HG03460 (cell line): ENCODE results near the gene RXYLT1.
"Not testable (repeated sequence)": the region's sequence is repeated elsewhere in the genome, so short reads cannot be mapped to it uniquely, and the experiment has no call there.

Experiments
- ATAC-seq: cut with Tn5 transposase; IDR thresholded peaks from one replicate; pipeline ENCODE4 v1.9.1; 2021; ENCODE audit not compliant: unreplicated experiment

The RXYLT1 gene

GRCh38 chr12:63842750-63843149, 63.0 kb downstream of the RXYLT1 start:
- not testable (repeated sequence) for ATAC-seq

DNA sequence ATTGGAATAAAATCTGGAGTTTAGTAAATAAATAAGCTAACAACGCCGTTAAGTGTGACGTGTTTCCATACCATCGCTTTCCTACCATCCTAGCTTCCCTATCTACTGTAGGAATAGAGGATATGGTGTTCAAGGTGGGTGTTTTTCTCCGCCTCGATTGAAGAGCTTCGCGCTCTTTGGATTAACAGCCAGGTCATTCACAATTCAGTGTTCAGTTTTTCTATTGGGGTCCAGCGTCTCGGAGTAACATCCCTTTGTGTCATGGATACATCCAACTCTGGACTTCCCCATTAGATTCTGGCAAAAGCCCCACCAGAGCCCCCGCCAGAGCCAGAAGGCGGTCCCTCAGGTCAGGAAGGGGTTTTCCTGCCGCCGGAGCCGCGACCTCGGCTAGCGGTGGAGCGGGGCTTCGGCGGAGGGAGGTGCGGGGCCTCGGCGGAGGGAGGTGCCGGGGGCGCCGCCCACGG, 63.6 kb downstream of the RXYLT1 start:
- ATAC-seq = no peak

- peak; percentile 97 for ATAC-seq
These were observed 64.1 kb downstream of the RXYLT1 start for GRCh38 chr12:63843721-63844390.

GRCh38 chr12:63844391-63845341, 65.0 kb downstream of the RXYLT1 start, which contains the start of gene SRGAP1:
SRGAP1 (plus strand) TSS chr12:63844700; CDS start chr12:63844817, 117 bp downstream.
- peak; percentile 16 for ATAC-seq

DNA sequence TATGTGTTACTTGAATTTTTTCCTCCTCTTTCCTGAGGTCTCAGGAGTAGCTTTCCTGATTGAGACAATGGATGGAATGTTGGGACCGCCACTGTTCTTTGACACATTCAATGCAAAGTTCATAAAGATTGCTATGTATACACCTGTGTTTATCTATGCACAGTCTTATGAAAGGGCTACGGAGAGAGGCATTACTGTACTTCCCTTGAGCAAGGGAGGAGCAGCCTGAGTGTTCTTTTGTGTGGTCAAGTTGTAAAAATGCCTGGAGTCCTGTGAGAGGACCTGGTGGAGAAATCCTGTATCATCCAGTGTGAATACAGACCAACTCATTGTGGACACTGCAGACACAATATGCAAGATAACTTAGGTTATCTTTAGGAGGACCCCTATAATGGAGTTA, 66.0 kb downstream of the RXYLT1 start:
- no peak for ATAC-seq

GRCh38 chr12:63846238-63846967, 66.7 kb downstream of the RXYLT1 start:
- ATAC-seq = no peak

GRCh38 chr12:63848450-63848849, 68.7 kb downstream of the RXYLT1 start:
- ATAC-seq = no peak

GRCh38 chr12:63849106-63849620, 69.5 kb downstream of the RXYLT1 start:
- no peak for ATAC-seq

GRCh38 chr12:63849641-63850040, 69.9 kb downstream of the RXYLT1 start:
- no peak for ATAC-seq

DNA sequence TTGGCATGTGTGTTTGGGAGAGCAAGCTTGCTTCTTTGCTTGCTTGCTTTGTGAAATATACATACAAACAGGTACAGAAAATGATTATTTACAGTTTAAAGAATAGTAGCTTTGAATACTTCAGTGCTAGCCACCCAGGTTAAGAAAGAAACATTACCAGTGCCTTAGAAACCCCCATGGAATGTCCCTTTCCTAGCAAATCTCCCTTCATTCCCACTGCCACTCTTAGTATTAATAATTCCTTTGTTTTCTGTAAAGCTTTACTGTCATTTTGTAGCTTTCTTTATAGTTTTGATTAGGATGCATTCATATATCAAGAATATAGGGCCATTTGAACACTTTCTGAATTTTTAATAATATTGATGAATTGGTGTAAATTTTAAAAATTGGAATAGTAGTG, 74.3 kb downstream of the RXYLT1 start:
- ATAC-seq = no peak

DNA sequence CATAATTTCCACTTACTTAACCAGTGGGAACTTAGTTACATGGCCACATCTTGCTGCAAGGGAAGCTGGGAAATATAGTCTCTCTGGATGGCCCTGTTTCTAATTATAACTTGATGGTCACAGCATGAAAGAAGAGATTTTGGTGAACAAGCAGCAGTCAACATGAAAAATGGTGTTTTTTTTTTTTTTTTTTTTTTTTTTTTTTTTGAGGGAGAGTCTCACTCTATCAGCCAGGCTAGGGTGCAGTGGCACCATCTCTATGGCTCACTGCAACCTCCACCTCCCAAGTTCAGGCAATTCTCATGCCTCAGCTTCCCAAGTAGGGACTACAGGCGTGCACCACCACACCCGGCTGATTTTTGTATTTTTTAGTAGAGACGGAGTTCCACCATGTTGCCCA, 75.6 kb downstream of the RXYLT1 start:
- ATAC-seq = no peak

GRCh38 chr12:63857771-63858670, 78.3 kb downstream of the RXYLT1 start:
- no peak for ATAC-seq
